ENCODE data around the gene SMTNL2. TPM values are rescaled to one million over a fixed set of nuclear protein-coding genes. Genes with fewer than 3 reads are reported as not detected.

SMTNL2 gene
- total RNA-seq, 4 donors from 2014 or later: 1.5 TPM; not detected in 2

- TF ChIP-seq CTCF (IDR thresholded peaks at IDR 0.05; ENCODE audit: low read depth): no peak
Observed at GRCh38 chr17:4594406-4594805, 10.1 kb downstream of the SMTNL2 start.

- TF ChIP-seq CTCF (IDR thresholded peaks at IDR 0.05; ENCODE audit: low read depth): no peak
Observed at GRCh38 chr17:4594931-4595684, 10.8 kb downstream of the SMTNL2 start.

GRCh38 chr17:4596636-4597380 lies 12.5 kb downstream of the SMTNL2 start:
- TF ChIP-seq CTCF (IDR thresholded peaks at IDR 0.05; ENCODE audit: low read depth): no peak

GRCh38 chr17:4597975-4598374 lies 13.6 kb downstream of the SMTNL2 start:
- TF ChIP-seq CTCF (IDR thresholded peaks at IDR 0.05; ENCODE audit: low read depth): no peak

- TF ChIP-seq CTCF (IDR thresholded peaks at IDR 0.05; ENCODE audit: low read depth): no peak
Observed at GRCh38 chr17:4598776-4599504, 14.6 kb downstream of the SMTNL2 start.

- TF ChIP-seq CTCF (IDR thresholded peaks at IDR 0.05; ENCODE audit: low read depth): no peak
Observed at GRCh38 chr17:4599505-4600281, 15.4 kb downstream of the SMTNL2 start.
